NCI-H2196 treated with DMSO at 0.1 percent for 48 hours (cell line): Measurements from ENCODE around the gene MAST4.

ENCODE experiments used
- DNase-seq: peaks from one replicate; lab custom pipeline; 2025; ENCODE audit not compliant: unreplicated experiment; lab: John Stamatoyannopoulos, UW

The MAST4 gene

GRCh38 chr5:66830636-66831035, 234.4 kb downstream of the MAST4 start:
- no peak for DNase-seq

DNA sequence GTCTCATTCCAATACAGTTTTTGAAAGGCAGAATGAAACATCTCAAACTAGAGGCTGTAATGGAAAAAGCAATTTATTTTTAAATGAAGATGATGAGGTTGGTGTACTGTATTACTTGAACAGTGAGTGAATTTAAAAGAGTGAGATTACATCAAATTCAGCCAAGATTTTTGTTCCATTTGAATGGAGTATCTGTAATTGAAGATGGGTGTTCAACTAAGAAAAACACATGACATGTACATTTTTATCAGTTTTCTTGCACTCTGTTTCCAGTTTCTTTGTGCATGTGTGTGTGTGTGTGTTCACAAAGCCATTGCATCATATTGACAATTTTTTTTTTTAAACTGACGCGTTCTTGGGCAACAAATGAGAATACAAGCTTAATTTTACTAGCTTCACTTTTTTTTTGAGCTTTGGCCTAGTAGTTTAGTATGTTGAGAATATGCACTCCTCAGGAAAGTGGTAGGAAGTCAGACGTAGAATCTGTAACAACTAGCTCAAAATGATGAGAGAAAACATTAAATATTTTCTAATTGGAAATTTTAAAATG, 243.5 kb downstream of the MAST4 start:
- no peak for DNase-seq

GRCh38 chr5:66840511-66841013, 244.4 kb downstream of the MAST4 start:
- DNase-seq, result no peak

- no peak for DNase-seq
These were observed 245.1 kb downstream of the MAST4 start for GRCh38 chr5:66841264-66841663.

- DNase-seq, result no peak
These were observed 246.3 kb downstream of the MAST4 start for GRCh38 chr5:66842540-66842939.

- DNase-seq, result no peak
These were observed 246.9 kb downstream of the MAST4 start for GRCh38 chr5:66843065-66843464.

- DNase-seq, result no peak
These were observed 252.8 kb downstream of the MAST4 start for GRCh38 chr5:66848749-66849641.

DNA sequence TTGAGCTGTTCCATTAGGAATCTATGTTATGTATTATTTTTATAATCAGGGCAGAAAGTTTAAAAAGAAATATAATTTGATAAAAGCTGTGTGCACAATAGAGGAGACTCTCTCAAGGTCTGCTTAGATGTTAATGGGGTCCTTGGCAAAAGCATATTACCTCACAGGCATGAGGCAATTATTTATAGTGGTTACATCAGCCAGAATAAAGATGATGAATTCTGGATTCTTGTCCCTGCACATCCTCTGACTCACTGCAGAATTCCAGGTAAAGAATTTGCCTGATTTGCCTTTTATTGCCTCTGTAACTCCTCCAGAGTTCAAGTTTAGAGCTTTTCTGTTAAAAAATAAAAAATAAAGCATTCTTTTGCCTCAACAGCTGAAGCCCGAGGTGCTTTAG, 253.6 kb downstream of the MAST4 start:
- no peak for DNase-seq

- no peak for DNase-seq
These were observed 254.3 kb downstream of the MAST4 start for GRCh38 chr5:66850354-66851075.

DNA sequence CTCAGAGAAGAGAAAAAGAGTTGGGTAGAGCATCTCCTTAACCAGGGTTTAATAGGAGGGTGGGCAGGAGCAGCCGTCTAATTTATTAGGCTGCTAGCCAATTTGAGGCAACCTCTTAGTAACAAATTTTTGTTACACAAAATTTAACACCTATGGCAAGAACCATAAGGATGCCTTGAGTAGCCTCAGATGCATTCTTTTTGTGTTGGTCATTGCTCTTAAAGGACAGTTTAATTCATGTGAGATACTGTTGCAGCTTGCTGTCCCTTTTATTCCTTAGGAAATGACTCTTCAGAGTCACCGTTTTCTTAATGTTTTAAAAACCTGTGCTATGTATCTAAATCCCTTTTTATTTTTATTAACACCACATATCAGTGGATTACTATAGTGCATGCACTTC, 255.1 kb downstream of the MAST4 start:
- no peak for DNase-seq

GRCh38 chr5:66854416-66854815, 258.2 kb downstream of the MAST4 start:
- DNase-seq, result no peak

DNA sequence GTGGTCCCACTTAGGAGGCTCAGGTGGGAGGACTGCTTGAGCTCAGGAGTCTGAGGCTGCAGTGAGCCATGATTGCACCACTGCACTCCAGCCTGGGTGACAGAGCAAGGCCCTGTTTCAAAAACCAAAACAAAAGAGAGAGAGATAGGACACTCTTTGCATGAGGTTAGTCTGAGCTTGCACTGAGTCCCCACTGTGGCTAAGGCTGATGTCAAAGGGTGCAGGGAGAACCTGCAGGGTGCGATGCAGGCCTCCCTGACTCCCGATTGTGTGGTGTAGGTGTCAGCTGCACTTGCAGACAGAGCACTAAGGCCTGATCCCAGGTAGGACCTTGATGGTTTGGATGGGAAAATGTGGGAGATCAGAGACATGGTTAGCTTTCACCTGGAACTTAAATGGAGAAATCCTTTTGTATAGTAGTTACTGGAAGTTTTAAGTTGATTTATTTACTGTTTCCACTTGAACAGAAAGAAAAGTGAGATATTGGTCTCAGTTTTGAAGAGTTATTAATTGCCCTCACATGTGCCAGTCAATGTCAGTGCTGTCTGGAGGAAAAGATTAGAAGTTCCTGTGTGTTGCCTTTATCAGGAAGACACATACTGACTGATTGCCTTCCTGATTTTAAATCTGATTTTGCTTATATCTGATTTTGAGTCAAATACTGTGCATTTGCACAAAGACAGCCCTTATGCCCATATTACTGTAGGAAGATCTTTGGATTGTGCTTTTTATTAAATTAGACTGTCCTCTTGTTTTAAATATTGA, 260.0 kb downstream of the MAST4 start:
- DNase-seq, result no peak

- DNase-seq, result no peak
These were observed 263.3 kb downstream of the MAST4 start for GRCh38 chr5:66859526-66859925.

GRCh38 chr5:66860199-66860975, 264.2 kb downstream of the MAST4 start:
- DNase-seq, result no peak

DNA sequence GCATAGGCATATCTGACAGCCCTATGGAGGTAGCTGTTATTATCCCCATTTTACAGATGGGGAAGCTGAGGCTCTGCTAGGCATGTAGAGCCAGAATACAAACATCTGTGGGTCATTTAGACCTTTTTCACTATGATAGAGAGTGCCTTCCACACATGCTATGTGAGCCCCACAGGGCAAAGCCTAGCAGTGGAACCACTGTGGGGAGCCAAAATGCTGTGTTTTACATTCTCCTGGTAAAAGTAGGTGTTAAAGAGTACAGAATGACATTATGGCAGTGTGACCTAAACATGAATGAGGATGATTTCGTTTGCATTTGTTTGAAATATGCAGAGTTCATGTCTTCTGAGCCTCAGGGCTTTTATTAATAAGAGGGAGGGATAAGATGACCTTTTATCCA, 265.2 kb downstream of the MAST4 start:
- no peak for DNase-seq

- DNase-seq, result no peak
These were observed 265.8 kb downstream of the MAST4 start for GRCh38 chr5:66862020-66862419.

DNA sequence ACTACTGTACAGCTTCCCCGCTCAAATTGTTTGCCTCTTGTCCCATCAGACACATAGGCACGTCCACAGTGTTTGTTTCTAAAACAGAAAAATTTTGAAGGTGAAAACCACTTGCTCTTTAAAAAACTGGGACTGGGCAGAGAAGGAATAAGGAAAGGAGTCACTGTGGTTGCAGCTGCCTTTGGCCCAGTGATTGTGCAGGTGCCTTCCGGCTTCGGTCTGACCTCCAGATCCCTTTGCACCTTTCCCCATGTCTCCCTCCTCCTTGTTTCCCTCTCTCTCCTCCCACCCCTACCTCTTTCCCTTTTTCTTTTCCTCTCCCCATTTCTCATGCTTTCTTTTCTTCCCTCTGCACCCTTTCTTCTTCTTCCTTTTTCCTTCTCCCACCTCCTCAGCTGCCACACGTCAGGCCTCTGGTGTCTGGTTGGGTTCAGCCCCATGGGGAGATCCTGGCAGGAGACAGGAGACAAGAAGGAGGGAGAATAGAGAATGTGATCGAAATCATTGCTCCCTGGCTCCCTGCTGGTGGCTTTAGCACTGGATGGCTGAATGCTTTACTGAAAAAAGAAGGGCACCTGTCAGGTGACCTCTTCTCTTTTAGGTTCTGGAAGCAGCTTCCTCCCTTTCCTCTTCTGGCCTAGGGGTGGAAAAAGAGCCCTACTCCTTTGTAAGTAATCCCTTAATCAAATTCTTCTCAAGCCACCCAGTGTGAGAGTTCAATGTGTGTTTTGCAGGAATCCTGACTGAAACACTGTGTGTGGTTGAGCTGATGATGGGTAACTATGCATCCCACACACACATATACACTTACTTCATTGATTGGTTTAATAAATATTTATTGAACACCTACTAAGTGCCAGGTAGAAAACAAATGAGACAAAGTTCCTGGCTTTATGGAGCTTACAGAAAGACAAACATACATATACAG, 267.3 kb downstream of the MAST4 start:
- DNase-seq, result no peak

DNA sequence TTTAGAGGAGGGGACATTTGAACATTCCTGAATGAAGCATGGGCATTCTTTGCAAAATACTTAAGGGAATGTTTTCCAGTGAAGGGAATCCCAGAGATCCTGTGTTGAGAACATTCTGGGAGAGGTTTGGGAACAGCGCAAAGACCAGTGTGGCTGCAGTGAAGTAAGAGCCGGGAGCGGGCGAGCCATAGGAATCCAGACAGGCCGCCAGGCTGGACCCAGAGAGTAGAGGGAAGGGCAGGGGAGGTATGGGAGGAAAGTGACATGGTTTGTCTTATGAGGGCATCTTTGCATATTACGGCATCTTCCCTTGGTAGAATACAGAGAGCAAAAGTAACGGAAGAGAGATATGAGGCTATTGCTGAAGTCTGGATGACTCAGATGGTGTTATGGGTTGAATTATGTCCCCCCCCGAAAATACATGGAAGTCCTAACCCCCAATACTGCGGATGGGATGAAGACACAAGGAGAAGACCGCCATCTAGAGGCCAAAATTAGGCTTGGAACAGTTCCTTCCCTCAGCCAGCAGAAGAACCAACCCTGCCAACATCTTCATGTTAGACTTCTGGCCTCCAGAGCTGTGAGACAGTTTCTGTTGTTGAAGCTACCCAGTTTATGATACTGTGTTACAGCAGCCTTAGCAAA, 268.2 kb downstream of the MAST4 start:
- no peak for DNase-seq
